ENCODE measurements around the gene TLE6. TPM values are rescaled to one million over a fixed set of nuclear protein-coding genes. Genes with fewer than 3 reads are reported as not detected.
"Not testable (repeated sequence)": the region's sequence is repeated elsewhere in the genome, so short reads cannot be mapped to it uniquely, and the experiment has no call there.

Gene TLE6
- total RNA-seq (2021) (0.90 and 1.1 TPM in 2 replicates), Bru-seq, nascent RNA (percentile 21 among the genes with signal in this experiment), BruChase-seq, experiment 1, labeled RNA remaining after a 2-hour chase (percentile 17 among the genes with signal in this experiment), BruChase-seq, experiment 2, labeled RNA remaining after a 6-hour chase (percentile 14 among the genes with signal in this experiment)
- long read RNA-seq, partial matches to known transcripts = 1 of 3 reads
- long read RNA-seq, other reads (novel, unspliced or antisense) = 2 of 3 reads

GRCh38 chr19:2977001-2977745 is at the start of gene TLE6:
Gene TLE6 (plus strand): TSS chr19:2977564. CDS start chr19:2978234, 670 bp downstream.
- intact Hi-C loops (cut with micrococcal nuclease; ENCODE audit: unreplicated experiment) = loop anchor here (2.0 to 5.0 kb wide), 2 partner anchors 26 to 60 kb away; no protein-coding TSS in a partner anchor
- no peak within 1 kb of the TSS for H3K27ac ChIP-seq
- no peaks in the 10 kb centered on the region for H3F3A ChIP-seq (ENCODE audit: insufficient read depth, low read depth)
- BruUV-seq (replicated peaks) = no TSS peak
- peak within 1 kb of the TSS; percentile 60; the same call in 1 of the 2 replicates for H3K4me3 ChIP-seq
- TF ChIP-seq, protein P1, sequence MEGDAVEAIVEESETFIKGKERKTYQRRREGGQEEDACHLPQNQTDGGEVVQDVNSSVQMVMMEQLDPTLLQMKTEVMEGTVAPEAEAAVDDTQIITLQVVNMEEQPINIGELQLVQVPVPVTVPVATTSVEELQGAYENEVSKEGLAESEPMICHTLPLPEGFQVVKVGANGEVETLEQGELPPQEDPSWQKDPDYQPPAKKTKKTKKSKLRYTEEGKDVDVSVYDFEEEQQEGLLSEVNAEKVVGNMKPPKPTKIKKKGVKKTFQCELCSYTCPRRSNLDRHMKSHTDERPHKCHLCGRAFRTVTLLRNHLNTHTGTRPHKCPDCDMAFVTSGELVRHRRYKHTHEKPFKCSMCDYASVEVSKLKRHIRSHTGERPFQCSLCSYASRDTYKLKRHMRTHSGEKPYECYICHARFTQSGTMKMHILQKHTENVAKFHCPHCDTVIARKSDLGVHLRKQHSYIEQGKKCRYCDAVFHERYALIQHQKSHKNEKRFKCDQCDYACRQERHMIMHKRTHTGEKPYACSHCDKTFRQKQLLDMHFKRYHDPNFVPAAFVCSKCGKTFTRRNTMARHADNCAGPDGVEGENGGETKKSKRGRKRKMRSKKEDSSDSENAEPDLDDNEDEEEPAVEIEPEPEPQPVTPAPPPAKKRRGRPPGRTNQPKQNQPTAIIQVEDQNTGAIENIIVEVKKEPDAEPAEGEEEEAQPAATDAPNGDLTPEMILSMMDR (conservative IDR thresholded peaks at IDR 0.05) = no peak
- no peak for TF ChIP-seq EZH2 (IDR thresholded peaks at IDR 0.05; ENCODE audit: low read depth)
- ChIA-PET POLR2A (ENCODE audit: unreplicated experiment) (interaction anchor here (0.6 kb wide), 1 partner anchor 59 kb away, joined by 3 read pairs; no protein-coding TSS in a partner anchor), CTCF (interaction anchor here (0.6 kb wide), 1 partner anchor 683 kb away, joined by 5 read pairs; no protein-coding TSS in a partner anchor)
- H3K9me3 ChIP-seq (ENCODE audit: insufficient read depth, low read depth) = no peaks in the 10 kb centered on the region
- no peaks in the 10 kb centered on the region for H3K9me2 ChIP-seq (ENCODE audit: insufficient read depth)
- H3K79me2 ChIP-seq (ENCODE audit: low read depth) = no peaks in the 10 kb centered on the region
- 0 out of 2 replicates have a peak, but pooled peaks cover 4% of the 10 kb centered on the region for H3K4me1 ChIP-seq (replicated peaks; ENCODE audit: insufficient read depth)
- no peaks in the 10 kb centered on the region for H3K36me3 ChIP-seq (ENCODE audit: low read depth)
- DNase-seq = peak; percentile 85 to 95
- H3K27me3 ChIP-seq (ENCODE audit: insufficient read depth, low read depth) = no peaks in the 10 kb centered on the region
- H2AFZ ChIP-seq = peak within 1 kb of the TSS; percentile 75
- H4K20me1 ChIP-seq (ENCODE audit: insufficient read depth) = no peaks in the 10 kb centered on the region
- H3K4me2 ChIP-seq = peak within 1 kb of the TSS; percentile 95

DNA sequence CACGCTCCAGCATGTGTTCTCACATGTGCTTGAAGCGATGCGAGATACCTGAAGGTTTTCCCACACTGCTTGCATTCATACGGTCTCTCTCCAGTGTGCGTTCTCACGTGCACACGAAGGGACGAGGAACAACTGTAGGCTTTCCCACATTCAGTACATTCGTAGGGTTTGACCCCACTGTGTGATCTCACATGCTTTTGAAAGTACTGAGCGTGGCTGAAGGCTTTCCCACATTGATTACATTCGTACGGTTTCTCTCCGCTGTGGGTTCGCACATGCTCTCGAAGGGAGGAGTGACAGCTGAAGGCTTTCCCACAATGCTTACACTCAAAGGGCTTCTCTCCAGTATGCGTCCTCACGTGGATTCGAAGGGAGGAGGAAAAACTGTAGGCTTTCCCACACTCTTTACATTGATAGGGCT is 43.9 kb upstream of the TLE6 start:
- H3K27ac ChIP-seq = no peak overlapping the region
- intact Hi-C loops (cut with micrococcal nuclease; ENCODE audit: unreplicated experiment) = no loop called here
- no TSS peak for BruUV-seq (replicated peaks)
- no peak overlapping the region for H3K4me3 ChIP-seq
- no peaks in the 10 kb centered on the region for H3K4me1 ChIP-seq (replicated peaks; ENCODE audit: insufficient read depth)
- ChIA-PET POLR2A (ENCODE audit: unreplicated experiment) (no interaction called here), CTCF (no interaction called here)
- H3K36me3 ChIP-seq (ENCODE audit: low read depth) = peaks cover 24% of the 10 kb centered on the region; the same call in 1 of the 2 replicates
- no peak for DNase-seq
- no peaks in the 10 kb centered on the region for H3K9me2 ChIP-seq (ENCODE audit: insufficient read depth)
- H3K27me3 ChIP-seq (ENCODE audit: insufficient read depth, low read depth) = no peaks in the 10 kb centered on the region
- H3K4me2 ChIP-seq = no peak overlapping the region
- H3K9me3 ChIP-seq (ENCODE audit: insufficient read depth, low read depth) = peaks cover 17% of the 10 kb centered on the region
- no peaks in the 10 kb centered on the region for H3K79me2 ChIP-seq (ENCODE audit: low read depth)
- no peaks in the 10 kb centered on the region for H3F3A ChIP-seq (ENCODE audit: insufficient read depth, low read depth)
- TF ChIP-seq, protein P1 (conservative IDR thresholded peaks at IDR 0.05) = no peak
- TF ChIP-seq EZH2 (IDR thresholded peaks at IDR 0.05; ENCODE audit: low read depth) = no peak
- H2AFZ ChIP-seq = no peak overlapping the region
- H4K20me1 ChIP-seq (ENCODE audit: insufficient read depth) = no peaks in the 10 kb centered on the region

- H2AFZ ChIP-seq; intact Hi-C loops (cut with micrococcal nuclease; ENCODE audit: unreplicated experiment); H3K9me2 ChIP-seq (ENCODE audit: insufficient read depth); H3K27me3 ChIP-seq (ENCODE audit: insufficient read depth, low read depth); DNase-seq; H3K4me1 ChIP-seq (replicated peaks; ENCODE audit: insufficient read depth); BruUV-seq (replicated peaks); CTCF ChIA-PET; H3K4me3 ChIP-seq; H3K27ac ChIP-seq; H3K4me2 ChIP-seq; H3F3A ChIP-seq (ENCODE audit: insufficient read depth, low read depth); POLR2A ChIA-PET (ENCODE audit: unreplicated experiment); H3K79me2 ChIP-seq (ENCODE audit: low read depth); H4K20me1 ChIP-seq (ENCODE audit: insufficient read depth): not testable (repeated sequence)
- Histone ChIP-seq H3K9me3 (ENCODE audit: insufficient read depth, low read depth) (peaks cover 17% of the 10 kb centered on the region), H3K36me3 (ENCODE audit: low read depth) (peaks cover 24% of the 10 kb centered on the region; the same call in 1 of the 2 replicates)
Observed at GRCh38 chr19:2935863-2936262, 41.5 kb upstream of the TLE6 start.

Data from PC-9 (cell line).